Activated T-cell treated with anti-CD3 and anti-CD28 coated beads for 48 hours (primary cell): ENCODE results near the gene ARHGEF38.

ENCODE experiments used
- DNase-seq: peaks from one replicate; pipeline ENCODE4 v3.0.0-alpha.2; 2020; ENCODE audit warnings: low read depth

The ARHGEF38 gene

DNA sequence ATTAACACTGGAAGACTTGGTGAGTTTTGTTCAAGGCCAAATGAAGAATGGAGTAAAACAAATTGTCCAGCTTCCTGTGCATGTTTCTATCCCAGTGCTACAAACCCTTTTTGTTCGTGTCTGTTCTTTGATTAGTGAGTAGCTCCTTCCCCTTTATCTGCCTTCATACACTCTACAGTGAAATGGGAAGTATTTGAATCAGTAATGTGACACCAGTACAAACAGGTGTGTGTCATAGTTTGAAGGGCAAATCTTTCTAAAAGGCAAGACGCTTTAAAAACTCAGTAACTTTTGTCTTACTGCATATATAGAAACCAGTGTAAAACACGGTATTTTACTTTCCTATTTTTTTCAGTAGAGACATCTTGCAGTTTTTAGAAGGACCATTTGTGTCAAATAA is 5.9 kb downstream of the ARHGEF38 start:
- no peak for DNase-seq

GRCh38 chr4:105560421-105560848 is 8.0 kb downstream of the ARHGEF38 start:
- DNase-seq, result no peak

GRCh38 chr4:105563352-105563751 is 10.9 kb downstream of the ARHGEF38 start:
- DNase-seq, result no peak

DNA sequence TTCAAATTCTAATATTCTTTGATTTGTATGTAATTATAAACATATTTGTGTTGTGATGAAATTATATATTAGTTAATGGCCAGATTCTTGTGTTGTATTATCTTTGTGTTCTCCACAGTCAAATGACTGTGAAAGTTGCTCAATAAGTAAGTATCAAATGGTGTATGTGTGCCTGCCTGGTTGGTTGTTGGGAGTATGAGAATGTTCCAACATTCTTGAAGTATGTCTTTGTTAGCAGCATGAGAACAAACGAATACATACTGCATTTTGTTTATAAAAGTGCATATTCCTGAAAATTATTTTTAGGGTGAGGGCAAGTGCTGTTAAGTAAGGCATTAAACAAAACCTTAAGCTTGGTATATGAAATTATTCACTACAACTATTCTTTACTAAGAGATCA is 16.2 kb downstream of the ARHGEF38 start:
- no peak for DNase-seq

GRCh38 chr4:105569057-105569865 is 16.8 kb downstream of the ARHGEF38 start:
- no peak for DNase-seq

DNA sequence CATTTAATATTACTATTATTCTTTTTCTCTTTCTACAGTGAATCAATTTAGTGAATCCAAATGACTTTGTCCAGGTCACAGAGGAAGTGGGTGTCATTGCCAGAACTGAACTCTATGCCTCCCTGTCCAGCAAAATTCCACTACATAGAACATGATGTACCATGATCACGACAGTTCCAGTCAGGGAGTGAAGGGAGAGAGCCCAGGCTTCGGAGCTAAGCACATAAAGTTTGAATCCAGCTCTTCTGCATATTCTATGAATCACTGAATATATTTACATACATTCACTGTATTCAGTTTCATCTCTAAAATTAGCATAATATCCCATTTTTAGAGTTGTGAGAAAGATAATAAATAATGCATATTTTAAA is 17.4 kb downstream of the ARHGEF38 start:
- no peak for DNase-seq

DNA sequence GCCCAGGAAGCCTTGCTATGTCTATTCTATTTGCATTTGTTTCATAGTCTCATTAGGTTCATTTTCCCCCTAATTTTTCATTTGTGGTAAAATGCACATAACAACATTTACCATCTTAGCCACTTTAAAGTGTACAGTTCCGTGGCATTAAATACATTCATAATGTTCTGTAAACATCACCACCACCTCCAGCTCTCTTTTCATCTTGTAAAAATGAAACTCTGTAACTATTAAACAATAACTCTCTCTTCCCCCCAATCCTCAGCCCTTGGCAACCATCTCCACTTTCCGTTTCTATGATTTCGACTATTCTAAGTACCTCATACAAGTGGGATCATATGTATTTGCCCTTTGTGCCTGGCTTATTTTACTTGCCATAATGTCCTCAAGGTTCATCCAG is 19.9 kb downstream of the ARHGEF38 start:
- DNase-seq, result no peak

DNA sequence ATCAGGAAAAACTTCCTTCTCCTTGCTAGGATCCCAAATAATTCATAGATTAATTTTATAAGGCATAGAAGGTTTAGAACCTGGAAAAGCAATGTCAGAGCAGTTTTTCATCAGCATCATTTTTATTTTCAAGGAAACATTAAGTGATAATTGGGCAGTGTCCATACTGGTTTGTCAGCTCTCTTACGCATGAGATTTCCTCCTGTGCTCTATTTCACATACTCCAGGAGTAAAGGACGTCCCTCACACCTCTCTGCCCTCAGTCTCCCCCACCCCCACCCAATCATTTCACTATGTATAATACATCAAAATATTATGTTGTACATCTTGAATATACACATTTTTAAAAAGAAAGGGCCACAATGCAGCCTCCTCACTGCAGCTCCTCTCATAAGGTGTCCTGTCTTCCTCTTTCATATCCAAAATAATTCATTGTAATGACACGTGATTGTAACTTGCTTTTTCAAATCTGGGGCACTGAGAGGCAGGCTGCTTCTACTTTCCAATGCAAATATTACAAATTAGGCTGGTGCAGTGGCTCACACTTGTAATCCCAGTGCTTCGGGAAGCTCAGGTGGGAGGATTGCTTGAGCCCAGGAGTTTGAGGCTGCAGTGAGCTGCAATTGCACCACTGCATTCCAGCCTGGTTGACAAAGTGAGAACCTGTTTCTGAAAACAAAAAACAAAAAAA is 34.4 kb downstream of the ARHGEF38 start:
- DNase-seq, result no peak

GRCh38 chr4:105587841-105588240 is 35.4 kb downstream of the ARHGEF38 start:
- no peak for DNase-seq

DNA sequence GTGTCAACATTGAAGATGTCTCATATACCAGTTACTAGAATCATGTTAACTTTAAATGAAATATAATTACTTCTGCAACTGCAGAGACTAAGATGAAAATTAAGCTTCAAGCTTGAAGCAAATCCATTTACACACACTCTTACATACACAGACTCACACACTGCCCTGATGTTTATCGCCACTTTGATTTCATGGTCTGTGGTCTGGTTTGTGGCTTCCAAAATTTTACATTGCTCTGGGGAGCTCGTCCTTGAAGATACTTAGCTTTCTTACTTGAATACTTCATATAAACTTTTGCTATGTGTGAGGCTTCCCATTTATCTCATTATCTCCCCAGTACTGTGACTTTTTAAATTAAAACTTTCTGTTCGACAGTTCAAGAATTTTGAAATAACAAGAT is 35.8 kb downstream of the ARHGEF38 start:
- no peak for DNase-seq

DNA sequence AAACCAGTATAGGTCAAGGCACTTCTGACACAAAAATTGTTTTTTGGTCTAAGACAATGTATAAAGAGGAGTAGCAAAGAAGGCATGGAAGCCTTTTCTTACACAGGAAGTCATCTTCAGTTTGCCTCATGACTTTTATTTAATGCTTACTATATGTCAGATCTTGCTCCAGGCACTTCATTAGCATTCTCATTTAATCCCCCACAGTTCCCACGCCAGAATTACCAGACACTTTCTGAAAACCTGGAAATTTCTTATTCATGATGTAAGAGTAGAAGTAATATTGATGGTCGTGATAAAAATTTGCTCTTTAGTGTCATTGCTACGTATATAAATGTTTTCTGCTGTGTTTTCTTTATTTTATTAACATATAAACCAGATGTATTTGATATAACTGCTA is 39.2 kb downstream of the ARHGEF38 start:
- no peak for DNase-seq

GRCh38 chr4:105594099-105595010 is 41.9 kb downstream of the ARHGEF38 start:
- no peak for DNase-seq

- DNase-seq, result no peak
Measured at GRCh38 chr4:105596684-105597083, 44.3 kb downstream of the ARHGEF38 start.

DNA sequence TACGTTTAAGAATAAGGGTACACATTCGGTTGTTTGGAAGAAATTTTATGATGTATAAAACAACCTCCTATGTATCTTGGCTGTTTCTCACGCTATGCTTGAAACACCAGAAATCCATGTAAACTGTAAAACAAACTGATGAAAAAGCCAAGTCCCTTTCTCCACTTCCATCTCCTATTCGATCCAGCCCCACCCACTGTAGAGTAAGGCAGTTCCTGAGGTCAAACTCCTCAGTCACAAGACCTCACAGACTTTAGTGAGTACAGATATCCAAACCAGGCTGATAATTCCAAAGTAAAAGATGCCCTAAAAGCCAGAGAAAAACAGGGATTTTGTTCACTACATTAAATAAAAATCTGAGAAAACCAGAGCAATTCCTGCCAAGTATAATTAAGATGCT is 45.6 kb downstream of the ARHGEF38 start:
- DNase-seq, result no peak

GRCh38 chr4:105598787-105599186 is 46.4 kb downstream of the ARHGEF38 start:
- no peak for DNase-seq

GRCh38 chr4:105599482-105599881 is 47.1 kb downstream of the ARHGEF38 start:
- no peak for DNase-seq

GRCh38 chr4:105599932-105600655 is 47.7 kb downstream of the ARHGEF38 start:
- no peak for DNase-seq

- DNase-seq, result no peak
Measured at GRCh38 chr4:105600951-105601350, 48.5 kb downstream of the ARHGEF38 start.

DNA sequence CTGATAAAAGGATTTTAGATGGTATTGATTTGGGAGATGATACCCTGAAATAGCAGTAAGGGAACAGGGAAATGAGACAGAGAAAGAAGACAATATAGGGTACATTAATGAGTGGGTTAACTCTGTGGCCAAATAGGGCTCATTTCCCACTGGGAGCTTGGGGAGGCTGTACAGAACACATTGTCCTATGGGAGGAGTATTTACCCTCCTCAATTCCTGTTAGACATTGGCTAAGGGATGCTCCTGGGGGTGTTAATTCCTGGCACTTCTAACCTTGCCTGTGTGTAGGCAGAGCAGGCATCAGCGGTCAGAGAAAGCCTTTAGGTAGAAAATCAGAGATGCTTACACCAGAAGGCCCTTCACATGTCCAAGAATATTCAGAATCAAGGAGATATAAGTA is 49.0 kb downstream of the ARHGEF38 start:
- no peak for DNase-seq

DNA sequence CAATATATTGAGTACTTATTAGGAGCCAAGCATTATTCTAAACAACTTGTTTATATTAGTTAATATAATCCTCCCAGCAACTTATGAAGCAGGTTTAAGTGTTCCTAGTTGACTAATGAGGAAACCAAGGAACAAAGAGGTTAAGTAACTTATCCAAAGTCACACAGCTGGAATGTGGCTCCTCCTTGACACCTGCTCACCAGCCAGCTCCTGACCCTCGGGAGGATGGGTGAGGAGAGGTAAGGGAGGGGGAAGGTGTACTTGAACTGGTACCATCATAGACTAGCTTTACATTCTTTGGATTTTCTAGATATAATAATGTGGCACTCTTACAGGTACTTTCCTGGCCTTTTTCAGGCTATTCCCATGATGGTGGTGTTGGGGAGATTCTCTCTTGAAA is 50.7 kb downstream of the ARHGEF38 start:
- DNase-seq, result no peak

DNA sequence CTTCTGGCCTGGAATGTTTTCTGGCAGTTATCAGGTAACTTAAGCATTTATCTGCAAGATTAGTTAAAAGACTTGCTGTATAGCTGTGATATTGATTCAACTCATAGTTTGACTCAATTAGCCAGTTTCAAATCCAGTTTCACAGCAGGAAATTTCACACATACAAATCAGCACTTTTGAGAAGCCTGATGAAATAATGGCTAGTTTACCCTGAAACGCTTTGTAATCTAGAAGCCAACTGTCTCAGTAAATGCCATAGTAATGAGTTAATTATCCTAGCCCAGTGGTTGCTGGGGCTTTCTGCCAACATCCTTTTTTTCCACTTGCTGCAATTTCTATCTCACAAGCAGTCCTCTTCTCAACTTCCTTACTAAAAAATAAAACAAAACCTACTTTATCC is 53.1 kb downstream of the ARHGEF38 start:
- no peak for DNase-seq

DNA sequence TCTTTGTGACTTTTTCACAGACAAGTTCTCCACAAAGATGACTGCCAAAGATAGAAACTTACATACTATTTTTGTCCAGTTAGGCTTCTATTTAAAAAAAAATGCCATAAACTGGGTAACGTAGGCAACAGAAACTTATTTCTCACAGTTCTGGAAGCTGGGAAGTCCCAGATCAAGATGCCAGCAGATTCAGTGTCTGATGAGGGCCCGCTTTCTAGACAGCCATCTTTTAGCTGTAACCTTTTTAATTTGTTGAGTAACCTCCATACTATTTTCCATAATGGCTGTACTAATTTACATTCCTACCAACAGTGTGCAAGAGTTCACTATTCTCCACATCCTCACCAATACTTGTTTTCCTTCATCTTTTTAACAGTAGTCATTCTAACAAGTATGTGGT is 55.5 kb downstream of the ARHGEF38 start:
- DNase-seq, result no peak
